HG03442 (cell line): ENCODE measurements around the gene PPIAL4G.
A peak's percentile ranks its signal among the peaks of the same experiment; 100 is the strongest.
"Not testable (repeated sequence)": the region's sequence is repeated elsewhere in the genome, so short reads cannot be mapped to it uniquely, and the experiment has no call there.

Source experiments
- ATAC-seq: cut with Tn5 transposase; IDR thresholded peaks from one replicate; pipeline ENCODE4 v1.9.1; 2021; ENCODE audit warnings: mild to moderate bottlenecking, moderate library complexity; ENCODE audit not compliant: unreplicated experiment

PPIAL4G gene

GRCh38 chr1:148483029-148483428, at the start of gene PPIAL4G:
Gene PPIAL4G (minus strand): TSS chr1:148483302. CDS start chr1:148483252, 50 bp downstream.
- not testable (repeated sequence) for ATAC-seq

GRCh38 chr1:148532158-148532557, 49.1 kb upstream of the PPIAL4G start:
- not testable (repeated sequence) for ATAC-seq

- not testable (repeated sequence) for ATAC-seq
Observed at GRCh38 chr1:148529101-148529567, 46.0 kb upstream of the PPIAL4G start.

GRCh38 chr1:148528591-148528990, 45.5 kb upstream of the PPIAL4G start:
- not testable (repeated sequence) for ATAC-seq

- ATAC-seq: not testable (repeated sequence)
Observed at GRCh38 chr1:148526587-148526986, 43.5 kb upstream of the PPIAL4G start.

GRCh38 chr1:148523205-148524144, 40.4 kb upstream of the PPIAL4G start:
- not testable (repeated sequence) for ATAC-seq

GRCh38 chr1:148522561-148523204, 39.6 kb upstream of the PPIAL4G start:
- peak; percentile 81 for ATAC-seq

- peak; percentile 49 for ATAC-seq
Observed at GRCh38 chr1:148522072-148522471, 39.0 kb upstream of the PPIAL4G start.

- ATAC-seq: not testable (repeated sequence)
Observed at GRCh38 chr1:148514310-148514709, 31.2 kb upstream of the PPIAL4G start.

GRCh38 chr1:148512571-148513184, 29.6 kb upstream of the PPIAL4G start:
- ATAC-seq: not testable (repeated sequence)

GRCh38 chr1:148493933-148494332, 10.8 kb upstream of the PPIAL4G start:
- ATAC-seq: not testable (repeated sequence)

- ATAC-seq: not testable (repeated sequence)
Observed at GRCh38 chr1:148481134-148481533, 2.0 kb downstream of the PPIAL4G start.

GRCh38 chr1:148459694-148460093, 23.4 kb downstream of the PPIAL4G start:
- not testable (repeated sequence) for ATAC-seq

- ATAC-seq: not testable (repeated sequence)
Observed at GRCh38 chr1:148458901-148459581, 24.1 kb downstream of the PPIAL4G start.

GRCh38 chr1:148458398-148458797, 24.7 kb downstream of the PPIAL4G start:
- not testable (repeated sequence) for ATAC-seq

- not testable (repeated sequence) for ATAC-seq
Observed at GRCh38 chr1:148452845-148453244, 30.3 kb downstream of the PPIAL4G start.

- ATAC-seq: not testable (repeated sequence)
Observed at GRCh38 chr1:148439654-148440325, 43.3 kb downstream of the PPIAL4G start.

- ATAC-seq: no peak
Observed at GRCh38 chr1:148435406-148435805, 47.7 kb downstream of the PPIAL4G start.

- ATAC-seq: no peak
Observed at GRCh38 chr1:148434832-148435231, 48.3 kb downstream of the PPIAL4G start.

- ATAC-seq: not testable (repeated sequence)
Observed at GRCh38 chr1:148432916-148433317, 50.2 kb downstream of the PPIAL4G start.
